HG02798 (cell line): ENCODE data around the gene OR13J1.
"Not testable (repeated sequence)": the region's sequence is repeated elsewhere in the genome, so short reads cannot be mapped to it uniquely, and the experiment has no call there.

Experiments used
- ATAC-seq: cut with Tn5 transposase; IDR thresholded peaks from one replicate; pipeline ENCODE4 v1.9.1; 2021; ENCODE audit warnings: mild to moderate bottlenecking; ENCODE audit not compliant: unreplicated experiment, poor library complexity

The OR13J1 gene

GRCh38 chr9:35905051-35905781 is 35.0 kb upstream of the OR13J1 start:
- no peak for ATAC-seq

- no peak for ATAC-seq
These were observed 34.1 kb upstream of the OR13J1 start for GRCh38 chr9:35904338-35904737.

- ATAC-seq: no peak
These were observed 32.8 kb upstream of the OR13J1 start for GRCh38 chr9:35903049-35903448.

- ATAC-seq: no peak
These were observed 28.8 kb upstream of the OR13J1 start for GRCh38 chr9:35899021-35899420.

GRCh38 chr9:35898337-35898736 is 28.1 kb upstream of the OR13J1 start:
- ATAC-seq: no peak

- ATAC-seq: not testable (repeated sequence)
These were observed 27.3 kb upstream of the OR13J1 start for GRCh38 chr9:35897376-35898099.

- no peak for ATAC-seq
These were observed 26.4 kb upstream of the OR13J1 start for GRCh38 chr9:35896570-35896969.

GRCh38 chr9:35892051-35892450 is 21.9 kb upstream of the OR13J1 start:
- ATAC-seq: no peak

GRCh38 chr9:35891646-35892045 is 21.4 kb upstream of the OR13J1 start:
- no peak for ATAC-seq

GRCh38 chr9:35884908-35885307 is 14.7 kb upstream of the OR13J1 start:
- not testable (repeated sequence) for ATAC-seq

- ATAC-seq: no peak
These were observed 12.8 kb upstream of the OR13J1 start for GRCh38 chr9:35882996-35883395.

- ATAC-seq: no peak
These were observed 12.2 kb upstream of the OR13J1 start for GRCh38 chr9:35882263-35882848.

GRCh38 chr9:35872505-35872904 is 2.3 kb upstream of the OR13J1 start:
- ATAC-seq: no peak

GRCh38 chr9:35871545-35871944 is 1.3 kb upstream of the OR13J1 start:
- ATAC-seq: no peak

- ATAC-seq: no peak
These were observed 482 bp downstream of the OR13J1 start for GRCh38 chr9:35869621-35870216.

- no peak for ATAC-seq
These were observed 1.3 kb downstream of the OR13J1 start for GRCh38 chr9:35868933-35869332.

GRCh38 chr9:35867538-35867937 is 2.7 kb downstream of the OR13J1 start:
- no peak for ATAC-seq

- no peak for ATAC-seq
These were observed 5.4 kb downstream of the OR13J1 start for GRCh38 chr9:35864695-35865255.

- no peak for ATAC-seq
These were observed 6.6 kb downstream of the OR13J1 start for GRCh38 chr9:35863583-35863982.

GRCh38 chr9:35862328-35862727 is 7.9 kb downstream of the OR13J1 start:
- no peak for ATAC-seq
